ENCODE measurements around the gene DYNLT4.
A peak's percentile ranks its signal among the peaks of the same experiment; 100 is the strongest.
"Not testable (repeated sequence)": the region's sequence is repeated elsewhere in the genome, so short reads cannot be mapped to it uniquely, and the experiment has no call there.

DYNLT4 gene

DNA sequence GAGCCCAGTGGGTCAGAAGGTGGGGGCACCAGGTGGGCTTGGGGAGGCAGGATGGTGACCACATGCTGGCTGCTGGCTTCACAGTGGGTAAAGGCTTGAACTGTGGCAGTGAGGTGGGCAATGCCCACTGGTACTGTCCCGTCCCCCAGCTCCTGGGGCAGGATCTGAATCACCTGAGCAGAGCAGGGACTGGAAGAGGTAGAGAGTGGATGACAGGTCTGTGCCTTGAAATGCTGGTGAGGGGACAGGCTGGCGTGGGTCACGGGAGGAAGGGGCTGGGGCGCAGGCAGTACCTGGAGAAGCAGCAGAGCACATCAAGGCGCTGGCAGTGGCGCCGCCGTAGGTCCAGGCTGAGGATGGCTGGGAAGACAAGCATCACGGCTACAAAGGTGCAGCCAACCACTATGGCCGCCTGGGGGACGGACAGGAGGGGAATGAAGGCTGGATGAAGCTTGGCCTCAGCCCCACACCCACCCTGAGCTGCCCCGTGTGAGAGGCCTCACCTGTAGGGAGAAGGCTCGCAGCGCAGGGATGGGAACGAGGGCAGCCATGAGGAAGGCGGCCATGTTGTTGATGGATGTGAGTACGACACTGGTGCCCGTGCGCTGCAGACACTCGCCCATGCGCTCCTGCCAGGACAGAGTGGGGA, 21.0 kb upstream of the DYNLT4 start:
- DNase-seq, result no peak

DNA sequence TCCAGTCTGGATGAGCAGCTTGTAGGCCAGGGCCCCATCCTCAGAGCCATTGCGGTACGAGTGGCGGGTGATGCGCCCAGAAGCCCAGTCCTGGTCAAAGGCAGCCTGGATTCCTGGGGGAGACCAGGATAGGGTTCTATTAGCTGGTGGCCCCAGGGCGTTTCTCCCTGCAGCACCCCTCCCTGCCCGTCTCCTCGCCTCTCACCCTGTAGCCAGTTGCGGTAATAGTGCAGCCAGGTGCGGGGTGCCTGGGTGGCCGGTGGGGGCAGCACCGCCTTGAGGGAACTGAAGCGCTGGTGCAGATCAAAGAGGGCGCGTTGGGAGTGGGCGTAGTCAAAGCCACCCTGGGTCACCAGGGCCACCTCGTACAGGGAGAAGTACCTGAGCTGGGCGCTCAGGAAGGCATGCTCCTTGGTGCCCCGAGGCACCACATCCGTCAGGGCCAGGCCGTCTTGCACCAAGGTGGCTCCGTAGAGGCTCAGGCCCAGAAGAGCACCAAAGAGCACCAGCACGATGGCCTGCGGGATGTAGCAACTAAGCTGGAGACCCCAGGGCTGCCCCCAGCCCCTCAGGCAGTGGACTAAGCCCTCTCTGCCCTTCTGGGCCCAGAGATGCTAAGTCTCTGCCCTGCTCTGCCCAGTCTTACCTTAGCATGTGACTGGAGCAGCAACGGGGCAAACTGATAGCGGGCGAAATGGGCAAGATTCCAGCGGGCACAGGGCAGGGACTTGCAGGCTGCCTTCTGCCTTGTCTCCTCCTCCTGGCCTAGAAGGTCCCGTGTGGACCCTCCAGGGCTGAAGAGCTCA, 20.2 kb upstream of the DYNLT4 start:
- DNase-seq, result no peak

DNA sequence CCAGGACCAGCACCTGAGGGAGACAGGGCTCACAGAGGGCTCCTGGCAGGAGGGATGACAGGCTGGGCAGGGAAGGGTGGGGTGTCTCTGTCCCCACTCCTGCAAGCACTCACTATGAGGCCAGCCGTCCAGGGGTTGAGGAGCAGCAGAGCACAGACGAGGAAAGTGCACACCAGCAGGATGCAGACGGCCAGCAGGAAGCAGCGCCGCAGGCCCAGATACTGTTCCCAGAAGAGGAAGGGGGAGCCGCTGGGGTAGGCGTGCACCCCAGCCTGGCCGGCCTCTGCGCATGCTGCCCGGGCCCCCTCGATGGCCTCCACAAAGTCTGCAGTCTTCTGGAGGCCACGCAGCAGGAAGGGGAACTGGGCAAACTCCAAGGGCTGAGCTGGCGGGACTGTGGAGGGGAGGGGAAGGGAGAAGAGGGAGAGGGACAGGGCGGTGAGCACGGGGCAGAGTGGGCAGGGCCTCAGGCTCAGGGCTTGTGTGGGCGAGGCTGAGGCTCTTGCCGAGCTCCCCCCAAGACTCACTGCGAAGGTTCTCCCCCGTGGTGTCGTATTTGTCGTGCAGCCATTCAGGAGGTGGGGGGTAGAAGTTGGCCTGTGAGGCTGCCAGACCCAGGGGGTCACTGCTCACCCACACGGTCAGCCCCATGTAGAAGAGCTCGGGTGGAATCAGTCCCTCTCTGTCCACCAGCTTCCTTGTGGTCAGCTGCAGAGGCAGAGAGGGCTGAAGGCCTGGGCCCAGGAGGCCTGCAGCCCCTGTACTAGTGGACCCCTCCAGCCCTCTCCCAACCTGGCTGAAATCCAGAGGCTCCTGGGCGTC, 19.4 kb upstream of the DYNLT4 start:
- DNase-seq, result no peak

DNA sequence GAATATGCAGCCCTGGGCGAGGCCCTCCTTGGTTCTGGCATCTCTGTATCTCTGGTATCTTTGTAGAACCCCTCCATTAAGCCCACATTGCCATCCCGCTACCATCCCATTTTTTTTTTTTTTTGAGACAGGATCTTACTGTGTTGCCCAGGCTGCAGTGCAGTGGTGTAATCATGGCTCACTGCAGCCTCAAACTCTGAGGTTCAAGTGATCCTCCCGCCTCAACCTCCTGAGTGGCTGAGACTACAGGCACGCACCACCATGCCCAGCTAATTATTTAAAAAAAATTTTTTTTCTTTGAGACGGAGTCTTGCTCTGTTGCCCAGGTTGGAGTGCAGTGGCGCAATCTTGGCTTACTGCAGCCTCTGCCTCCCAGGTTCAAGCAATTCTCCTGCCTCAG, 17.2 kb upstream of the DYNLT4 start:
- not testable (repeated sequence) for DNase-seq

DNA sequence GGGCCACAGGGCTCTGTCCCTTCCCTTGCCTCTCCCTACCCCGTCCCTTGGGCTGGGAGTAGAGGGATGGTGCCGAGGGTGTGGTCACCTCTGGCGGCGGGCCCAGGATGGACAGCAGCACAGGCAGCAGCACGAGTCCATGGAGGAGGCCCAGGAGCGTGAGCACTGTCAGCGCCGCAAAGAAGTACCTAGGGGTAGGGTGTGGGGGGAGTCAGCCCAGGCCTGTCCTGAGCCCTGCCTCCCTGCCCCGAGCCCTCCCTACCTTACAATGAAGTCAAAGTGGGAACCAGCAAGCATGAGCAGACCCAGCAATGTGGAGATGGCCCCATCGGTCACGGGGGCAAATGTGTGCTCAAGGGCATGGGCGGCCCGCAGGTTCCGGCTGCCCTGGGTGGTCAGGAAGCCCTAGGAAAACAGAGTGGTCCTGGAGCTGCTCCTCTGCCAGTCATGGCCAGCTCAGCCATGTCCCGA, 15.9 kb upstream of the DYNLT4 start:
- DNase-seq, result no peak

DNA sequence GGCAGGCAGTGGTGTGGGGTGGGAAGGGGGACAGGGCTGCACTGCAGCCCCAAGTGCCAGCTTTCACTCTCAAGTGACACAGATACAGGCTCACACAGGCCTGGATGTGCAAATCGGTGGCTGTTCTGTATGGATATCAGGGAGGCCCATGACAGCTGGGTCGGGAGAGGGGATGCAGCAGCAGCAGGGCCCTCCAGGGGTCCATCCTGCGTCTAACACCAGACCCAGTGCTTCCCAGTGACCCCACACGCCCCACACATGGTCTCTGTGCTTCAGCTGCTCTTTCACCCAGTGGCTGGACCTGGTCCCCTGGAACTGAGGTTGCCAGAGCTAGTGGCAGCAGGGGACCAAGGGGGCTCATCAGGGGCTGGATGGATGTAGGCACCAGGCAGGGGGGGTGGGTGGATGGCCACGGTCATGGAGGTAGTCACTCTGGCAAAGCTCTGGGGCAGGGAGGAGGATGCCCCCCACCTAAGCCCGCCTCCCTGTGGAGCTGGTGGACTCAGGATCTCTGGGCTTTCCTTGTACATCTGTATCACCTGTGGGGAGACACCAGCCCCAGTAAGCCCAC, 15.1 kb upstream of the DYNLT4 start:
- DNase-seq, result no peak

DNA sequence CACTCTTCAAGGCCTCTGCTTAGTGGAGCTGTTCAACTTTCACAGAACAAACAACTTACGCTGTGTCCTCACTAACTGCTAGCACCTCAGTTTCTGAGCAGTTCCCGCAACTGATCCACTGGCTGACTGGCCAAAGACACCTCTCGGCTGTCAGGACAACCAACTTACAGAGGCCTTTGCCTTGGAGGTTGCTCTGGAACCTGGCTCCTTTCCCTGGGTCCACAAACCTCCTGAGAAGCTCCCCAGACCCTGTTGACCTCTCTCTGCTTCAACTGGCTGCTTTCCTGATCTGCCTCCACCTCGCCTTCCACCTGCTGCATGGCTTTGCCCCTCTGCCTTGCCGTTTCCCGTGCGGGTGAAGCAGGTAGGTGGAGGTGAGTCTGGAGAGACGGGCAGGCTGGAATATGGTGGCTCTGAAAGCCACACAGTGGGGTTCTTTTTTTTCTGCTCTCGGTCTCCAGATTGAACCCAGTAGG, 14.1 kb upstream of the DYNLT4 start:
- no peak for DNase-seq

DNA sequence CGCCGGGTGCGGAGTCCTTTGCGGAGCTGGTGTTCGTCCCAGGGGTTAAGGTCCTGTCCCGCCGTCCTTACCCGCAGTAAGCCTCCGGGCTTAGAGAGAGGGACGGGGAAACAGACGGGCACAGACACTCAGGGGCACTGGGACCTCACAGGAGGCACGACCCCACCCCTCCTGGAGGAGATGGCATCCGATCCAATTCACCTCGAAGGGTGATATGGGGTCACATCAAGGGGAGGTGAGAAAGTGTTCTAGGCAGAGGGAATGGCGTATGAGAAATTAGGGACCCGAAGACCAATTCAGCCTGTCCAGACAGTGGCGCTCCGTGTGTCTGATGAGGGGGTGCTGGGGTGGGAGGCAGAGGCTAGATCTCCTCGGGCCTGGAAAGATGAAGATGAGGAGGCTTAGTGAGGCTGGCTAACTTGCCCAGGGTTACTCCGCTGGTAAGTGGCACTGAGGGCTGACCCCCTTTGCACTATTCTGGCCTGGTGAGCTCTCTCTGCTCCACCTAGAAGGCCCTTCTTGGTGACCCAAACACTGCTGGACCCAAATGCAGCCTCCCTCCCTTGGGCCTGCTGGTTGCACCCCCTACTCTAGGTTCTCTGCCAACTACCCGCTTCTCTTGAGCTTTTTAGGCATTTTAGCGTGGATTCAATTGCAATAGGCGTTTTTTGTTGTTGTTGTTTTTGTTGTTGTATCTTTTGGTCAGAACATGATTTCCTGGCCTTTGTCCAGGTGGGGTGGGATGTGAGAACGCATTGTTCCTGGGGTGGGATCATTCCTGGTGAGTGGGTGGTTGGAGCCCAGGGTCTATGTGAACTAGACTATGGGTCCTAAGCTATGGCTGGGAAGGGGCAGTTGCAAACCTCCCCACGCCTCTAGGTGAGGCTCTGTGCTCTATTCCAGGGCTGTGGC, 13.4 kb upstream of the DYNLT4 start:
- DNase-seq, result no peak

DNA sequence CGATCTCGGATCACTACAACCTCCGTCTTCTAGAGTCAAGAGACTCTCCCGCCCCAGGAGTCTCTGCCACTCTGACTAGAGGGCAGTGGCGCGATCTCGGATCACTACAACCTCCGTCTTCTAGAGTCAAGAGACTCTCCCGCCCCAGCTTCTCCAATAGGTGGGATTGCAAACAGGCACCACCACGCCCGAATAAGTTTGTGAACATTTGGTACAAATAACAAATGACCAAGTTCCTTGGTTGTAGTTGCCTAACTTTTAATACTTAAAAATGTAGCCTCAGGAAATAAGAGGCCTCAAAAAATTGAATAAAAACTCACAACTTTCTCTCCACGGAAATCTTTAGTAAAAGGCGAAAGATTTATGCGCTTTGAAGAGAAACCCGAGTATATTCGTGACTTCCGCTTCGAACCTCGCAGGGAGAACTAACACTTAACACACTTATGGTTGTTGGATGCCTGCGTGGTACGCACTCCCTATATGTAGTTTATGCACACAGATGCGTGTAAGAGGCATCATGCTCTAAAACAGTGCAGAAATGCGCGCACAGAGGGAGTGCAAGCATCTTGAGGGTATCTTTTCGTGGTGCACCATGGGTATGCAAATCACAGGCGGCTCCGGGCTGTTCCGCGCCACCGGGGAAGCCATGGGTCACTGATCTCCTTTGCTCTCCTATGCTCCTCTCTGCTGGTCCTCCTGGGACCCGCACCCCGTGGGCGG, 12.6 kb upstream of the DYNLT4 start:
- DNase-seq, result peak in 1 of 2 experiments; percentile 46

DNA sequence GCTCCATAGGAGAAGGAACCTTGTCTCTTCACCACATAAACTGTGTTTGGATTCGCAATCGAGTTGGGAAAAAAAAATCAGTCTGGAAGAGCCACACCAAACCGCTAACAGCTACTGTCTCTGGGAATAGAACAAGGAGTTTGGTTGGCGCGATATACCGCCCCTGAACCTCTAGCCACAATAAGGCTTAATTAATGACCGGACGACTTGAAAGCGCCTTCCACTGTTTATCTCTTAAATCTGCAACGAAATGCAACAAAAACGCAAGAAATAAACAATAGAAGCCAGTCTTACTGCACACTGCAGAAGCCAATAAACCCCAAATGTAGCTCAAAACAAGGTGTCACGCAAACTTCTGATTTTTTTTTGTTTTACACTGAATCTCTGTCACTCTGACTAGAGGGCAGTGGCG, 12.1 kb upstream of the DYNLT4 start:
- DNase-seq, result no peak

DNA sequence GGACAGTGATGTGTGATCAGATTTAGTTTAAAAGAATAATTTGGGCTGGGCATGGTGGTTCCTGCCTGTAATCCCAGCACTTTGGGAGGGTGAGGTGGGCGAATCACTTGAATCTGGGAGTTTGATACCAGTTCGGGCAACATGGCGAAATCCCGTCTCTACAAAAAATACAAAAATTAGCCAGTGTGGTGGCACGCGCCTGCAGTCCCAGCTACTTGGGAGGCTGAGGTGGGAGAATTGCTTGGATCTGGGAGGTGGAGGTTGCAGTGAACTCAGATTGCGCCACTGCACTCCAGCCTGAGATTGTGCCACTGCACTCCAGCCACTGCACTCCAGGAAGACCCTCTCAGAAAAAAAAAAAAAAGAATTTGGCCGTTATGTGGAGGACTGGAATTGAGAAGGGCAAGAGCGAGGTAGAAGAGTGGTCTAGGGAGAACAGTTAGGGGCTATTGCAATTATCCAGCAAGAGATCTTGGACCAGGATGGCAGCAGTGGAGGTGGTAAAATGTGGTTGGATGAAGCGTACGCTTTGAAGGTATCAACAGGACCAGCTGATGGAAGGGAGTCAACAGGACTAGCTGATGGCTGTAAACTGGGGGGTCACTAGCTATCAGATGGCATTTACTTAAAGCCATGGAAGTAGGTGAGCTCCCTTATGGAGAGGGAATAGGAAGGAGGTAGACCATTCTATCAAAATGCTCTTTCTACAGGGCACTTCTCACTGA, 10.8 kb upstream of the DYNLT4 start:
- no peak for DNase-seq

DNA sequence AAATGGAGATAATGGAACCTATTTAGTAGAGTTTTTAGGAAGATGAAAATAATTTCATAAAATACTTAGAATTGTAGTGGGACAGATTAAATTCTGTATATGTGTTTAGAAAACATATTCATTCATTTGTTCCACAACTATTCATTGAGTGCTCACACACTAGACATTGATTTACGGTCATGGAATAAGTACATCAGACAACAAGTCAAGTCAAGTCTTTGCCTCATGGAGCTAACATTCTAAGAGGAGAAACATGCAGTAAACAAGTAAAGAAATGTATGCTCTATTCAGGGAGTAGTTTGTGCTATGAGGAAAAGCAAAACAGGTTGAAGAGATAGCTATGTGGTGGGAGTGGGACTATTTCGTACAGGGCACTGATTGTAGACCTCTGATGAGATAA, 10.2 kb upstream of the DYNLT4 start:
- no peak for DNase-seq

DNA sequence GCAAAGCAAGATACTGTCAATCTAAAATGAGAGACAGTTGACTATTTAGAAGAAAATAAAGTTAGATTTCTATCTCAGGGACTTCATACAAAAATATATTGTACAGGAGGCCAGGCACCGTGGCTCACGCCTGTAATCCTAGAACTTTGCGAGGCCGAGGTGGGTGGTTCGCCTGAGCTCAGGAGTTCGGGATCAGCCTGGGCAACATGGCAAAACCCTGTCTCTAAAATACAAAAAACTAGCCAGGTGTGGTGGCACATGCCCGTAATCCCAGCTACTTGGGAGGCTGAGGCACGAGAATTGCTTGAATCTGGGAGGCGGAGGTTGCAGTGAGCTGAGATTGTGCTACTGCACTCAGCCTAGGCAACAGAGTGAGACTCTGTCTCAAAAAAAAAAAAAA, 8.8 kb upstream of the DYNLT4 start:
- not testable (repeated sequence) for DNase-seq

DNA sequence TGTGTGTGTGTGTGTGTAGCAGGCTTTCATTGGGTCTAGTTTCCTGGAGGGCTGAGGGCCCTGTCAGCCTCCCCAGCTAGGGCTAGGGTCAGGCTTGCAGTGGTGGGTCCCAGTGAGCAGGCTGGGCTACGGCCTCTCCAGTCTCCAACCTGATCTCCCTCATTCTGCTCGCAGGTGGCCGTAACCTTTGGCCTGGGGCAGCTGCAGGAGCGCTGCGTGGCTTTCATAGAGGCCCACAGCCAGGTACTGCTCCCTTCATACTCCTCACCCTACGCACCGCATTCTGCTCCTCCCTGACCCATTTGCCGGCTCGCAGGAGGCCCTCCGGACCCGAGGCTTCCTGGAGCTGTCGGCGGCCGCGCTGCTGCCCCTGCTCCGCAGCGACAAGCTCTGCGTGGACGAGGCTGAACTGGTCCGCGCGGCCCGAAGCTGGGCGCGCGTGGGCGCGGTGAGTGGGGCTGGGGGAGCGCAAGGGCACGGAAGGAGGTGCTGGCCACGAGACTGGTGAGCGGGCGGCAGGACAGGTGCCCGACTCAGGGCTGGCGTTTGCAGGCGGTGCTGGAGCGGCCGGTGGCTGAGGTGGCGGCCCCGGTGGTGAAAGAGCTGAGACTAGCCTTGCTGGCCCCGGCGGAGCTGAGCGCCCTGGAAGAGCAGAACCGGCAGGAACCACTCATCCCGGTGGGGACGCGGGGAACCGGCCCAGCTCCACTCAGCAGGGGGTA, 5.8 kb upstream of the DYNLT4 start:
- DNase-seq, result no peak

DNA sequence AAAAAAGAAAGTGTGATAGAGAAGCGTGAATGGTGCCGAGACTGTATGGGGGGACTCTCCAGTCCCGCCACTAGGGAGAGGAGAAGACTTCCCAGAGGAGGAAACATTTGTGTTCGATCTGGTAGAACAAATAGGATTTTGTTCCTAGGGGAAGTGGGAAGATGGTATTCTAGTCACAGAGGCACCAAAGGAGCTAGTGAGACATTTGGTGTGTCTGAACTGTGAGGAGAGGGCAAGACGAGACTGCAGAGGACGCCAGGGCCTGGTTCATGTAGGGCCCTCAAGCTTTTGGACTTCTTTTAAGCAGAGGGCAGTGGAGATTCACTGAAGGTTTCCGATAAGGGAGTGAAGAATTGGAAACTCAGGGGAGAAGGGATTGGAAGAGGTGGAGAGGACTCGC, 4.1 kb upstream of the DYNLT4 start:
- DNase-seq, result no peak

DNA sequence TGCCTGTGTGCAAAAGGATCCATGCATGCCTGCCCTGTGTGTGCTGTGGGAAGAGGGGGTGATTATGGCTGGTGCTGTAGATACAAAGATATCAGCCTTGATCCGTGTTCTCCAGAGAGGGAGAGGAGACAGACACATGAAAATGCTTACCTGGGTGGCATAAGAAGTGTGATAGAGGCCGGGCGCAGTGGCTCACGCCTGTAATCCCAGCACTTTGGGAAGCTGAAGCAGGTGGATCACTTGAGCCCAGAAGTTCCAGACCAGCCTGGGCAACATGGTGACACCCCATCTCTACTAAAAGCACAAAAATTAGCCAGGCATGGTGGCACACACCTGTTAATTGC, 3.6 kb upstream of the DYNLT4 start:
- DNase-seq, result not testable (repeated sequence)

DNA sequence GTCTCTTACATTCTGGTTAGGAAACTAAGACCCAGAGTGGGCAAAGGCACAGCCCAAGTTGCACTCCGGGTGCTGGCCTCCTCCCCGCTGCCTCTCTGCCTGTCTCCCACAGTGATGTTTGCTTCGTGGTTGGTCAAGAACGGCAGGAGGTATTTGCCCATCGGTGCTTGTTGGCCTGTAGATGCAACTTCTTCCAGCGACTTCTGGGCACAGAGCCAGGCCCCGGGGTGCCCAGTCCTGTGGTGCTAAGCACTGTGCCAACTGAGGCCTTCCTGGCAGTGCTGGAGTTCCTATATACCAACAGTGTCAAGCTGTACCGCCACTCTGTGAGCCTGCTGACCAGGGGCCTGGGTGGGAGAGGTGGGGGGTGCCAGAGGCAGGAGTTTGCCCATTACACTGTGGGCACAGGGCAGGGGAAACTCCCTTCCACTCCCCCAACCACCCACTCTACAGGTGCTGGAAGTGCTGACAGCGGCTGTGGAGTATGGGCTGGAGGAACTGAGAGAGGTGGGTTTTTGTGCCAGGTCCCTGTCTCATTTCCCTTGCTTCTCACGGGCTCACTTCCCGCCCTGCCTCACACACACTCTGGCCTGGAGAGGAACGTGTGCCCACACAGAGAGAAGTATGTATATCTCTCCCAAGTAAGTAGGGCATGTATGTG, 3.1 kb upstream of the DYNLT4 start:
- no peak for DNase-seq

DNA sequence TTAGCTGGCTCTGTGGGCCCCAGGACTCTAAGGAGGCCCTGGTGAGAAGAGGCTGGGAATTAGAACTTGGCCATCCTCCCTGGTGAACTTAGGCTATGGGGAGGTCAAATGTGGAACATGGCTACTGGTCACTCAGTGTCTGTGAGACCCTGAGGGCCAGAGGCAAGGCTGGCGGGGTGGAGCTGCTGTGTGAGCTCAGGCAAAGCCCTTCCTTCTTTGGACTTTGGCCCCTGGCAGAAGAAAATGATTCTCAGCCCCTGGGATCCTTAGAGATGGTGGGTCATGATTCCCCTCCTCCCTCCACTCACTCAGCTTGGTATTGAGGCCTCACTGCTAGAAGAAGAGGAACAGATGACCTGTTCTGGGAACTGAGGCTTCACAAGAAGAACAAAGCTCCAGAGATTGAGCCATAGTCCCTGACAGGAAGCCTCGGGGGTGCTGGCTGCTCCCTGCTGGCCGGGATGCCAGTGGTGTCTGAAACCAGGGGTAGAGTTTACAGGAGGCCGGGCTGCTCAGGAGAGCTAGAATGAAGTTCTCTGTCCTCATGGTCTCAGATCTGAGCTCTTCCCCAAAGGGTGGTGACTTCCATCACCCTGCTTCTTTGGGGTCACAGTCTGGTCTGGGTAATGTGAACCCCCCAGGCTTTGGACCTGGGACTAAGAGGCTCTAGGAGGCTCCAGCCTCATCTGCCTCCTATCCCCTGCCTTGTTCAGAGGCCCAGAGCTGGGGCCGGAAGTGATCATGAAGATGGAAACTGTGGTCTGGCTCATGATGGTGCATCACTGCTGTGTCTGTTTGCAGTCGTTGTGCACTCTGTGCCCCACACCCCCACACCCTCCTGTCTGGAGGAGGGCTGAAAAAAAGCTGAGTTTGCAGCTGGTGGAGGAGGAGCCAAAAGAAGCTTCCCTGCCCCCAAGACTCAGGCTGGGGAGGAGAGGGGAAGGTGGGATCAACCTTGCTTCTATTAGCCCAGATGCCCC, 2.1 kb upstream of the DYNLT4 start:
- DNase-seq, result no peak

All from cerebellar nuclear complex (tissue), 1 donor.